Activated T-cell treated with anti-CD3 and anti-CD28 coated beads for 1 hour (primary cell): ENCODE data around the gene SGMS1.

ENCODE experiments used
- DNase-seq: peaks from one replicate; pipeline ENCODE4 v3.0.0-alpha.2; 2020; ENCODE audit warnings: low read depth

Gene SGMS1

DNA sequence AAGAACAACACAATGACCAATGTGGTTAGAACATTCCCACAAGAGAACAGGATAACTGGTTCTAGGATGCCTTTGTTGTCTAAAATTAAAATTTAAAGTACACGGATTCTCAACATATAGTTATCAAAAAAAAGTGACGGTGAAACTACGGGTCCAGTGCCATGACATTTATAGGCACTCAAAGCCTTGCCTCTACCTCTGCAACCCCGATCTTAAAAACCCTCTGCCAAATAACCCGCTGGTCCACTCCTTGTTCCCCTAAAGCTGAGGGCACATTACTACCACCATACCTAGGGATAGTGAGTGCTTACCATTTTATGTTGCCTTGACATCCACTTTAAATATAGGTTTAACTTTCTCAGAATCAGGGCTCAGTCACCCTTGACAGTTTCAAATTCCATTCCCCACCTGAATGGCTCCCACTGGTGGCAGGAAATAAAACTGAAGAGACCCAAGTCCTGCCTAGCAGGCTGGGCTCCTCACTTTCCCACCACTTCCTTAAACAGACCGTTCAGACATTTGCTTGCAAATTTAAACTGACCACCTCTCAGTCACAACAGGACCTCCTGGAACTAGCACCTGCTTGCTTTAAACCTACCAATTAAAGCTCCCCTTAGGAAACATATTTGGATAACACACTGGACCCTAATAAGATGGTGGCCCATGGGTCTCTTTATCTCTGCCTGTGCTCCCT lies 202.6 kb downstream of the SGMS1 start:
- DNase-seq: no peak

- DNase-seq: no peak
Measured at GRCh38 chr10:50420196-50420595, 203.6 kb downstream of the SGMS1 start.

GRCh38 chr10:50419756-50420155 lies 204.0 kb downstream of the SGMS1 start:
- DNase-seq: no peak

DNA sequence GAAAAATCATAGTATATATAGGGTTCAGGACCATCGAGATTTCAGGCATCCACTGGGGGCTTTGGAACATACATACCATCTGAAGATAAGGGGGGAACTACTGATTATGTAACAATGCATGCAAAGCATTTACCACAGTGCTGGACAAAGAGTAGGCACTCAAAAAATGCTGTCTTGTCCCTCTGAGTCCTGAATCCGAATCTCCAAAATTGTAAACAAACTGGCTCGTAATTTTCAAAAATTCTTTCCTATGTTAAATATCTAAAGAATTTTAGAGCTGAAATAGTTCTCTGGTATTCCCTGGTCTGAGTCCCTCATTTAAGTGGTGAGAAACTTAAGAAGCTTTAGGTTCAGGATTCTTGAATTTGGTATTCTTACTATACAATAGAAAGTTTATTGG lies 204.7 kb downstream of the SGMS1 start:
- no peak for DNase-seq

DNA sequence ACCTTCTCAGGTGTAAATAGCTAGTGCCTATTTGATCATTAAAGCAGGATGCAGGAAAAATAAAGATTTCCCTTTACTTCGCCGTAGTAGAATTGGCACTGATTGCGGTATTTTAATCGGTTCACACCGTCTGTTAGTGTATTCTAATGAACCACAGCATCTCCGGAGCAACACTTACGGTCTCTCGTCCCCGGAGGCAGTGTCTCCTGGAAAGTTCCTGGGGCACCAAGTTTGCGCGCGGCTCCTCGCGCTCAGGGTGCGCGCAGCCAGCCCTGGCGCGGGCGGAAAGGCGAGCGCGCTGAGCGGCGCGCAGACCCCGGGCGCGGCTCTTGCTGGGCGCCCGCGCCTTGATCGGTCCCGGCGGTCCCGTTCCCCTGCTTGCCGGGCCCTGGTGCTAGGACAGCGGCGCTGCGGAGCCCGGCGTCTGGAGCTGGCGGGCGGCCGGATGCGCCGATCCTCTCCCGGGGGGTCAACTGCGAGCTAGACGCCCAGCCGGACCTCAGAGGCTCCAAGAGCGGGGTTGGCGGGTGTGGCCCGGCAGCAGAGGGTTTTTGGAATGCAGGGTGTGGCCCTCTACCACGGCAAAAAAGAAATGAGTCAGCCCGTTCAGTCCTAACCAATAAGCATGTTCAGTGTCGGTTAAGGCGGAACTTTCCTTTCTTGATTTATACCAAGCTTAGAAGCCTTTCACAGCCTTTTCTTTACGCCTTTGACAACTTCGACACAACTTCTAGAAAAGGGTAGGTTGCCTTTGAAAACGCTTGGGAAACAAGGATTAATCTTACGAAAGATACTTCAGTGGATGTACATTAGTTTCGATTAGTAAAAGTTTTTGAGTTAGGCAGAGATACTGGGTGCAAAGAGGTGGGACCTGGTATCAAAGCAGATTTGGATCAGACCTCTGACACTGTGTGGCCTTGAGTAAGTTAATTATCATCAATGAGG lies 205.6 kb downstream of the SGMS1 start:
- DNase-seq: no peak

GRCh38 chr10:50417486-50417885 lies 206.3 kb downstream of the SGMS1 start:
- no peak for DNase-seq

GRCh38 chr10:50416881-50417280 lies 206.9 kb downstream of the SGMS1 start:
- DNase-seq: no peak

DNA sequence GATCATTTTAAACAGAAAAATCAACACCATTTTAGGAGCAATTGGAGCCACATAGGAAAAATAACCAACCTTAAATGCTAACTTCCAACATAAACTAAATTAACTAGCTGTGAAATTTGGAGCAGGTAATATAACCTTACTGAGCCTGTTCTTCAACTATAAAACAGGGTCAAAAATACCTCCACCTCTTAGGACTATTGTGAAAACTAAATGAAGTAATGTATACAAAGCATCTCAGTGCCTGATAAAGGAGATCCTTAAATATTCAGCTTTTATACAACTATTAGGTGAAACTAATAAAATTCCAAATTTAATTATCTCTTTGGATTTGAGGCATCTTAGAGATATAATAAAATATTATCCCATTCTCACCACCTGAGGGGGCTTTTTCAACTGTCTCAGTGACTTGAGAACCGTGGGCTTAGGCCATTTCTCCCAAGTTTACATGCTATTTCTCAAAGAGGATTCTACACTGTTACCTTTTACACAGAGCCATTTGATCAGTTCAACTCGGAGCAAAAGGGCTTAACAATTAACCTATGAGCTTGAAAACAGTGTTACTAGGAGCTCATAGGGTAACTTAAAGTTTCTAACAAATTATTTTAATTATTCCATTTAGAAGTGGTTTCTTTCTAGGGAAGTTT lies 207.5 kb downstream of the SGMS1 start:
- DNase-seq: no peak

GRCh38 chr10:50415292-50415691 lies 208.5 kb downstream of the SGMS1 start:
- no peak for DNase-seq

DNA sequence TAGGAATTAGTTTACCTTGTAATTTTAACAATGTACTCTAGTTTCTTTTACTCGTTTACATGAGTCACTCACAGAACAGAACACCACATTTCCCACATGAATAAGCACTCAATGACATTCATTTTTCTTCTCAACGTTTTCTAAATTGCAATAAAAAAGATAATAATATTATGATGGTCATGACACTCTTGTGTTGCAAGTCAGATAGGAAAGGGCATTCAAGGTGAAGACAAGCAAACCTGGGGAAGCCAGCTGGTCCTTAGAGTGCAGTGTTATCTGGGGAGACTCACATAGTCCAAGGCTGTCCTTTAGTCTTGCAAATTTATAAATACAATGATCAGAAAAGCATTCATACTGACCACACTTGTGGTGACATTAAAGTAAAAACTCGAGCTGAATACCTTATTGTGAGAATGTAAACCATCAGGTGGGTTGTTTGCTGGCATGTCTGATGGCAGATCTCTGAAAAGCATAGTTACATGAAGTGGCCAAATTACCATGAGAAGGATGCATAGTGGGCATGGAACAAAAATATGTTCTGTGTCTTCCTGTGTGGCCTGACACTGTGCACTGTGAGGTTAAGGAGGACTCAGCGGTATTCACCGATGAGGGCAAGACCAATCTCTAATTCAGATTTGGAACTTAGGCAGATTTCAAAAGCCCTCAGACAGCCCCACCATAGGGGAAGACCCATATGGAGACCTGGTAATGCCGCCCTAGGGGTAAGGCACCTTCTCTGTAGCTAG lies 213.5 kb downstream of the SGMS1 start:
- no peak for DNase-seq

DNA sequence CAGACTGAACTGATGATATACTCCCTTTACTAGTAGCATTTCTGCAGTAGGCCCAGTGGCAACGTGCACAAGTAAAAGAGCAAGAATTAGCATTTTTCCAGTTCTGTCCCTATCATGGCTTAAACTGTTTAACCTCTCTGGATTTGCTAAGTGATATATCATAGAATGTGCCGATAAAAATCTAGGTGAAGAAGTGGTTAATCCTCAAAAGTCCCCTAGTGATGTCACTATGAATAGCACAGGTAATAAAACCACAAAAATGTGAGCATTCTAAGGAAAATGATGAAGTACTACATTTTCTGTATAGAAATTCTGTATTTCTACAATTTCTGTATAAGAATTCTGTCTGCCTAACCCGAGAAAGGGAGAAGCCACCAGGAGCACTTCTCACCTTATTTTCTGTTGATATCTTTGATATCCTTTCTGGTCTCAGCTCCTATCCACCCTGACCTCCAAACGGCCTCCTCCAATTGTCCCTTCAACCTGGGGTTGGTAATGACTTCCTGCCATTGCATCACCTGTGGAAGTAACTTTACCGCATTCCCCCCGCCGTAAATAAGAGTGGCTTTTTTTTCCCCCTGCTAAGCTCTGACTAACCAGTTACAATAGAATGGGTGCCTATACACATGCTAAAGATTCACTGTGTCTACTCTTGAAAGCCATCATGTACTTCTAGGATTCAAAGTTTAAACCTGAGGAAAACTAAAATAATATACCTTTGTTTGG lies 216.5 kb downstream of the SGMS1 start:
- DNase-seq: no peak

DNA sequence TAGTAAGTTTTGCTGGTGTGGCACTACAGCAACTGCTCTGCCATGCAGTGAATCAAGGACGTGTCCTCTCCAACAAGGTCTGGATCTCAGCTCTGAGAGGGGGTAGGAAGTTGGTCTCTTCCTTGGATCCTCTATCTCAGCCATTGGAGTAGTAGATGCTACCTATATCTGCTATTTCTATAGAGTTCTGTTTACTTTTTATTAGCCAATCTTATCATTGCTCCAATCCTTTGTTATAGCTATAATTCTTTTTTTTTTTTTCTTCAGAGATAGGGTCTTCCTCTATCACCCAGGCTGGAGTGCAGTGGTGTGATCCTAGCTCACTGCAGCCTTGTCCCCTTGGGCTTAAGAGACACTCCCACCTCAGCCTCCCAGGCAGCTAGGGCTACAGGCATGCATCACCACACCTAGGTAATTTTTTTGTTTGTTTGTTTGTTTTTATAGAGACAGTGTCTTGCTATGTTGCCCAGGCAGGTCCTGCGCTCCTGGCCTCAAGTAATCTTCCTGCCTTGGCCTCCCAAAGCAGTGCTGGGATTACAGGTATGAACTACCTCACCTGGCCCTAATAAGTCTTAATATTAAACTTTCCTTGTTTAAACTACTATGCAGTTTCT lies 217.2 kb downstream of the SGMS1 start:
- DNase-seq: no peak

- no peak for DNase-seq
Measured at GRCh38 chr10:50405723-50406122, 218.0 kb downstream of the SGMS1 start.

DNA sequence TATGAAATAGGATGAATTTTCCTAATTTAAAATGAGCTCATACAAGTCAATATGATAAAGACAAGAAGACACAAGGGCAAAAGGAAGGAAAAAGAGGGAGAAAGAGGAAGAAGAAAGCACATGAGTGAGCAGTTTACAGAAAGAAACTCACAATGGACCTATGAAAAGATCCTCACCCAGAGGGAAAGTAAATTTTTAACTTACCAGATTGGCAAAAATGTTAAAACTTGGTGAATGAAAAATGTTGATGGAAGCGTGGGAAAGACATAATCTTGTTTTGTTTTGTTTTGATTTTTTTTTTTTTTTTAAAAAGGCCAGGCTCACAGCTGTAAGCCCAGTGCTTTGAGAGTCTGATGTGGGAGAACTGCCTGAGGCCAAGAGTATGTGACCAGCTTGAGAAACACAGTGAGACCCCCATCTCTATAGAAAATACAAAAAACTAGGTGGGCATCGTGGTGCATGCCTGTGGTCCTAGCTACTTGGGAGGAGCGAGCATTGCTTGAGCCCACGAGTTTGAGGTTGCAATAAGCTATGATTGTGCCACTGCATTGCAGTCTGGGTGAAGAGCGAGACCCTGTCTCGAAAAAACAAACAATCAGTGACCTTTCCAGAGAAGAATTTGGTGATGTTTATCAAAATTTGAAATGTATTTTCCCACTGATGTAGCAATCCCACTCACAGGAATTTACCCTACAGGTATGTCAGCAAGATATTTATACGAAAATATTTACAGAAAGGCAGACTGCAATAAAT lies 219.6 kb downstream of the SGMS1 start:
- no peak for DNase-seq

DNA sequence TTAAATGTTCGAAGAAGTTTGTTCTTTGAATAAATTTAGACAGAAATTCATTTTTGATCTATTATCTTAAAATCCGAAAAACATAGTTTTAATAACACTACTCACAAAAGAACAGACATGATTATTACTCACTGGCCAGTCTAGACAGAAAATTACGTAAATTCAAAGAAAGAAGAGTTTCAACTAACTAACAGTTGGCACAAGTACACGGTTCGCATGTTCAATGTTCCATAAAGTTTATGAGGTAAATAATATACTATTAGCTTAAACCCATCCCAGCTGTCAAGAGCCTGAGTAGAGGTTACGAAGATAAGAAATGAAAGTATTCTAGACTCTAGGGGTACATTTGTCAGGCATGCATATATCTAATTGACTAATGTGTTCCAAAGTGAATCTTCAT lies 220.7 kb downstream of the SGMS1 start:
- DNase-seq: no peak

GRCh38 chr10:50402466-50402865 lies 221.3 kb downstream of the SGMS1 start:
- no peak for DNase-seq

DNA sequence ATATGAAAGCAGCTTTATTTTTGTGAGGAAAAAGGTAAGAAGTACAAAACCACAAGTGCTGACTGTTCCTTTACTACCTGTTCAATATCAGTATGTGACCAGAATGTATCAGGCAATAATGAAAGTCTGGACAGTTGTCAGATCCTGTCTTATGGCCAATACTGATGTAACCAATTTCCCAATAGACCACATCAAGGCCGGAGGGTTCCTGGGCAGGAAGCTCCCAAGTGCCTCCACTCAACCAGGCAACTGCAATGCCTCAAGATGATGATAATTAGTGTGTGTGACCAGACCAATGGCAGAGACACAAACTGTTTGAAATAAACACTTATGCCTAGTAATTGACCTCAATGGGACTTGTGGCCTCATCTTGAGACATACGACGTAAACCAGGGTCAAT lies 223.1 kb downstream of the SGMS1 start:
- no peak for DNase-seq

GRCh38 chr10:50398823-50399222 lies 224.9 kb downstream of the SGMS1 start:
- DNase-seq: no peak

DNA sequence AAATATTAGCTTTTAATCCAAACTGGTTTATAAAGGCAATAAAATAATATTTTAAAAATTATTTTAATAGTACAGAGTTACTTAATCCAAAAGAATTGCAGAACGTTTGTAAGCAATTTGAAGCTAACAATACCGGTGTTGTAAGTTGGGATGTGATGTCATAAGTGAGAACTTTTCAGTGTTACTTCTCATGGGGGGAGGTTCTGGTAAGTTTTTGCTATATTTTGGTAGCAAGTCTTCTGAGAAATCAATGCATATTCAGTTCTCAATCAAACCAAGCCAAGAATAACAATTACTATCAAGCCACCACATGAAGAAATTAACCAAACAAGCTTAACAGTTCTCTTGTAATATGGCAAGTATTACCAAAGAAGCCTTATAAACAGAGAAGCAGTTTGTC lies 225.4 kb downstream of the SGMS1 start:
- DNase-seq: no peak
